ENCODE data around the gene TNNI2. TPM values are rescaled to one million over a fixed set of nuclear protein-coding genes. Genes with fewer than 3 reads are reported as not detected.

The TNNI2 gene
- polyA plus RNA-seq, 1 of the 3 experiments (the other 2 are of a cell fraction), result not detected

- Histone ChIP-seq H3F3A (replicated peaks; ENCODE audit: insufficient read depth) (no peaks in the 10 kb centered on the region), H2AFZ (ENCODE audit: low read depth) (no peak overlapping the region), H3K79me2 (ENCODE audit: insufficient read depth) (no peaks in the 10 kb centered on the region), H3K9me2 (no peaks in the 10 kb centered on the region), H3K9me3 (no peaks in the 10 kb centered on the region), H3K4me3 (ENCODE audit: low read depth in 2 of 2, low read length in 1 of 2) (no peak overlapping the region), H3K4me2 (no peak overlapping the region), H4K20me1 (ENCODE audit: insufficient read depth) (no peaks in the 10 kb centered on the region), H3K27me3 (ENCODE audit: insufficient read depth) (no peaks in the 10 kb centered on the region), H3K9ac (no peak overlapping the region), H3K36me3 (replicated peaks in 1 of 2; ENCODE audit: control insufficient read depth in 1 of 2, insufficient read depth in 2 of 2, low read length in 1 of 2) (no peaks in the 10 kb centered on the region), H3K27ac (ENCODE audit: low read depth in 2 of 2, low read length in 1 of 2) (no peak overlapping the region), H3K4me1 (ENCODE audit: control insufficient read depth in 1 of 2, insufficient read depth in 2 of 2, low read depth in 1 of 2, low read length in 1 of 2) (peaks cover 0 to 6% of the 10 kb centered on the region in 2 experiments; a peak in 1 of 4 replicates)
- 70% methylated on average over 14 of the region's 33 CpGs for WGBS (ENCODE audit: low lambda C conversion rate)
- DNase-seq, result peak; percentile 37
- ChIA-PET CTCF (interaction anchor here (0.8 to 2.5 kb wide), 6 partner anchors 8 to 260 kb away, joined by 3 to 21 read pairs (median 8); no protein-coding TSS in a partner anchor), POLR2A (no interaction called here)
- TF ChIP-seq JUND (IDR thresholded peaks at IDR 0.05), result no peak
- no peak for TF ChIP-seq CTCF (IDR thresholded peaks at IDR 0.05)
- TF ChIP-seq FOSL2 (IDR thresholded peaks at IDR 0.05; ENCODE audit: borderline replicate concordance, low read depth), result no peak
- TF ChIP-seq USF2 (IDR thresholded peaks at IDR 0.05; ENCODE audit: borderline replicate concordance, low read depth, low read length), result no peak
- TF ChIP-seq USF1 (IDR thresholded peaks at IDR 0.05; ENCODE audit: borderline replicate concordance, low read depth), result no peak
- no peak for TF ChIP-seq FOXM1 (IDR thresholded peaks at IDR 0.05; ENCODE audit: low read depth)
- TF ChIP-seq NFIC (IDR thresholded peaks at IDR 0.05; ENCODE audit: borderline replicate concordance), result no peak
- TF ChIP-seq SMC3 (IDR thresholded peaks at IDR 0.05; ENCODE audit: low read depth, low read length), result no peak
- TF ChIP-seq YY1 (IDR thresholded peaks at IDR 0.05; ENCODE audit: low read depth), result no peak
- no peak for TF ChIP-seq RFX5 (IDR thresholded peaks at IDR 0.05; ENCODE audit: low read length)
- TF ChIP-seq REST (IDR thresholded peaks at IDR 0.05; ENCODE audit: low read depth, low read length), result no peak
- TF ChIP-seq ELF1 (IDR thresholded peaks at IDR 0.05), result no peak
- no peak for TF ChIP-seq SIN3A (IDR thresholded peaks at IDR 0.05; ENCODE audit: borderline replicate concordance, low read depth, low read length)
- TF ChIP-seq FOXJ3 (CRISPR knock-in tag; IDR thresholded peaks at IDR 0.05), result no peak
- no peak for TF ChIP-seq RXRA (IDR thresholded peaks at IDR 0.05; ENCODE audit: borderline replicate concordance, low read depth)
- TF ChIP-seq GATA2 (CRISPR knock-in tag; IDR thresholded peaks at IDR 0.05), result no peak
- TF ChIP-seq MEF2A (IDR thresholded peaks at IDR 0.05; ENCODE audit: borderline replicate concordance, low read depth), result no peak
- TF ChIP-seq MXI1 (IDR thresholded peaks at IDR 0.05; ENCODE audit: low read depth, low read length), result no peak
- TF ChIP-seq TAF1 (IDR thresholded peaks at IDR 0.05; ENCODE audit: borderline replicate concordance, low read depth, low read length), result no peak
Measured at GRCh38 chr11:1889941-1890855, 51.4 kb downstream of the TNNI2 start.

Data from SK-N-SH (cell line).